Measurements from ENCODE around the gene SCN4B.

SCN4B gene

GRCh38 chr11:118149493-118149892 is 3.1 kb downstream of the SCN4B start:
- DNase-seq = no peak

GRCh38 chr11:118148856-118149255 is 3.8 kb downstream of the SCN4B start:
- DNase-seq = no peak

- no peak for DNase-seq
Observed at GRCh38 chr11:118148240-118148639, 4.4 kb downstream of the SCN4B start.

- no peak for DNase-seq
Observed at GRCh38 chr11:118147502-118147901, 5.1 kb downstream of the SCN4B start.

GRCh38 chr11:118146554-118146953 is 6.1 kb downstream of the SCN4B start:
- no peak for DNase-seq

GRCh38 chr11:118145285-118146227 is 7.1 kb downstream of the SCN4B start:
- DNase-seq = peak; percentile 67

- DNase-seq = no peak
Observed at GRCh38 chr11:118144301-118145268, 8.0 kb downstream of the SCN4B start.

GRCh38 chr11:118143661-118144185 is 8.9 kb downstream of the SCN4B start:
- DNase-seq = no peak

GRCh38 chr11:118142809-118143208 is 9.8 kb downstream of the SCN4B start:
- no peak for DNase-seq

- peak; percentile 25 for DNase-seq
Observed at GRCh38 chr11:118142081-118142480, 10.5 kb downstream of the SCN4B start.

- peak; percentile 29 for DNase-seq
Observed at GRCh38 chr11:118139578-118139977, 13.0 kb downstream of the SCN4B start.

- DNase-seq = no peak
Observed at GRCh38 chr11:118138839-118139420, 13.7 kb downstream of the SCN4B start.

GRCh38 chr11:118136801-118137200 is 15.8 kb downstream of the SCN4B start:
- no peak for DNase-seq

GRCh38 chr11:118136341-118136740 is 16.3 kb downstream of the SCN4B start:
- no peak for DNase-seq

GRCh38 chr11:118135796-118136165 is 16.8 kb downstream of the SCN4B start:
- no peak for DNase-seq

- DNase-seq = no peak
Observed at GRCh38 chr11:118135051-118135795, 17.4 kb downstream of the SCN4B start.

- DNase-seq = no peak
Observed at GRCh38 chr11:118133816-118134215, 18.8 kb downstream of the SCN4B start.

GRCh38 chr11:118132385-118133151 is 20.1 kb downstream of the SCN4B start:
- DNase-seq = no peak

GRCh38 chr11:118129471-118130172 is 23.0 kb downstream of the SCN4B start:
- no peak for DNase-seq

- DNase-seq = no peak
Observed at GRCh38 chr11:118128721-118129470, 23.7 kb downstream of the SCN4B start.
